Stimulated activated CD8-positive, alpha-beta memory T cell treated with anti-CD3 and anti-CD28 coated beads, Interleukin-15, amount 100 ng/mL, for 24 hours (primary cell): ENCODE results near the gene CEP170.
"Not testable (repeated sequence)": the region's sequence is repeated elsewhere in the genome, so short reads cannot be mapped to it uniquely, and the experiment has no call there.

Source experiments
- DNase-seq: peaks from one replicate; pipeline ENCODE4 v3.0.0-alpha.2; 2020; ENCODE audit warnings: low read depth

Gene CEP170

GRCh38 chr1:243233908-243234307, 21.2 kb downstream of the CEP170 start:
- no peak for DNase-seq

- no peak for DNase-seq
These were observed 24.2 kb downstream of the CEP170 start for GRCh38 chr1:243230914-243231313.

GRCh38 chr1:243229526-243229925, 25.6 kb downstream of the CEP170 start:
- DNase-seq, result no peak

- no peak for DNase-seq
These were observed 27.5 kb downstream of the CEP170 start for GRCh38 chr1:243227622-243228021.

GRCh38 chr1:243218059-243218458, 37.0 kb downstream of the CEP170 start:
- no peak for DNase-seq

GRCh38 chr1:243217349-243217748, 37.7 kb downstream of the CEP170 start:
- no peak for DNase-seq

GRCh38 chr1:243216741-243217140, 38.3 kb downstream of the CEP170 start:
- no peak for DNase-seq

- not testable (repeated sequence) for DNase-seq
These were observed 39.7 kb downstream of the CEP170 start for GRCh38 chr1:243215276-243215875.

GRCh38 chr1:243213045-243213787, 41.9 kb downstream of the CEP170 start:
- DNase-seq, result no peak

GRCh38 chr1:243211984-243212383, 43.1 kb downstream of the CEP170 start:
- DNase-seq, result not testable (repeated sequence)

GRCh38 chr1:243205026-243205501, 50.0 kb downstream of the CEP170 start:
- DNase-seq, result not testable (repeated sequence)

GRCh38 chr1:243204336-243204735, 50.7 kb downstream of the CEP170 start:
- DNase-seq, result not testable (repeated sequence)

- DNase-seq, result not testable (repeated sequence)
These were observed 51.9 kb downstream of the CEP170 start for GRCh38 chr1:243203196-243203595.

- DNase-seq, result not testable (repeated sequence)
These were observed 53.8 kb downstream of the CEP170 start for GRCh38 chr1:243201316-243201715.

GRCh38 chr1:243197524-243197923, 57.6 kb downstream of the CEP170 start:
- not testable (repeated sequence) for DNase-seq

GRCh38 chr1:243193330-243193729, 61.8 kb downstream of the CEP170 start:
- DNase-seq, result not testable (repeated sequence)

- DNase-seq, result not testable (repeated sequence)
These were observed 68.7 kb downstream of the CEP170 start for GRCh38 chr1:243186201-243186995.

GRCh38 chr1:243184787-243185186, 70.3 kb downstream of the CEP170 start:
- DNase-seq, result not testable (repeated sequence)

- not testable (repeated sequence) for DNase-seq
These were observed 71.4 kb downstream of the CEP170 start for GRCh38 chr1:243183661-243184060.

GRCh38 chr1:243183176-243183575, 71.9 kb downstream of the CEP170 start:
- not testable (repeated sequence) for DNase-seq

GRCh38 chr1:243179720-243180119, 75.4 kb downstream of the CEP170 start:
- no peak for DNase-seq

- not testable (repeated sequence) for DNase-seq
These were observed 77.3 kb downstream of the CEP170 start for GRCh38 chr1:243177792-243178191.
